Breast epithelium (tissue), 4 donors: ENCODE results near the gene VGLL1. TPM values are rescaled to one million over a fixed set of nuclear protein-coding genes. Genes with fewer than 3 reads are reported as not detected.
A peak's percentile ranks its signal among the peaks of the same experiment; 100 is the strongest.

Experiments used
- DNase-seq, 2 donors: peaks; one replicate each; pipeline ENCODE4 v3.0.0-alpha.2; 2019; ENCODE audit warnings: low spot score in 2 of 2
- H3K27ac ChIP-seq, 2 donors: fragments of 200-600 bp; sonication (generic) in 1 of 2; one replicate each; pipeline ENCODE4 v1.5.1; 2016 to 2019; ENCODE audit warnings: mild to moderate bottlenecking in 1 of 2
- H3K27me3 ChIP-seq, 2 donors: fragments of 200-600 bp; sonication (generic) in 1 of 2; one replicate each; pipeline versions ENCODE4 v1.5.1 to v1.6.0; 2017 to 2019; ENCODE audit warnings: control low read depth in 1 of 2, mild to moderate bottlenecking in 1 of 2
- H3K36me3 ChIP-seq: fragments of 200-600 bp; one replicate; pipeline ENCODE4 v1.5.1; 2019
- H3K4me1 ChIP-seq, 2 donors: fragments of 200-600 bp; sonication (generic); one replicate each; pipeline ENCODE4 v1.5.1; 2016 to 2019; ENCODE audit warnings: control low read depth in 1 of 2
- H3K4me3 ChIP-seq, 3 donors: fragments of 200-600 bp; sonication (generic); 1 replicate in 2 of 3; 2 replicates in 1 of 3; pipeline ENCODE4 v1.5.1; 2016 to 2019; ENCODE audit warnings: mild to moderate bottlenecking in 3 of 3, moderate library complexity in 2 of 3
- H3K9me3 ChIP-seq, 2 donors: fragments of 200-600 bp; sonication (generic) in 1 of 2; one replicate each; pipeline ENCODE4 v1.5.1; 2016 to 2019; ENCODE audit warnings: control low read depth in 1 of 2
- POLR2A ChIP-seq: fragments of 450-650 bp; IDR thresholded peaks from one replicate; pipeline ENCODE4 v1.6.1; 2016; ENCODE audit warnings: antibody characterized with exemption, mild to moderate bottlenecking, moderate library complexity
- POLR2AphosphoS5 ChIP-seq, 3 donors: sonication (generic); formaldehyde crosslinking; IDR thresholded peaks; one replicate each; pipeline ENCODE4 v1.6.1; 2017; ENCODE audit warnings: antibody characterized with exemption in 3 of 3
- intact Hi-C: fragments of 100-400 bp; cut with DNase I; formaldehyde crosslinking; loops from one replicate; pipeline ENCODE4 v1.15.1; 2023; ENCODE audit warnings: low total_unique reads
- total RNA-seq, 3 donors: library from RNA; depleted of rRNA; stranded (reverse); fragments of >200 nt; gene quantifications; one replicate each; pipeline ENCODE4 v1.1.0, GENCODE V29; 2016
- TF ChIP-seq, protein P1 (sequence below), 3 donors: fragments of 450-650 bp; IDR thresholded peaks; one replicate each; pipeline ENCODE4 v1.5.1; 2016 to 2017; ENCODE audit warnings: antibody characterized with exemption in 3 of 3, mild to moderate bottlenecking in 3 of 3, moderate library complexity in 3 of 3

Gene VGLL1
- total RNA-seq, 3 donors from 2014 or later: 2.5 to 3.9 TPM; not detected in 1

DNA sequence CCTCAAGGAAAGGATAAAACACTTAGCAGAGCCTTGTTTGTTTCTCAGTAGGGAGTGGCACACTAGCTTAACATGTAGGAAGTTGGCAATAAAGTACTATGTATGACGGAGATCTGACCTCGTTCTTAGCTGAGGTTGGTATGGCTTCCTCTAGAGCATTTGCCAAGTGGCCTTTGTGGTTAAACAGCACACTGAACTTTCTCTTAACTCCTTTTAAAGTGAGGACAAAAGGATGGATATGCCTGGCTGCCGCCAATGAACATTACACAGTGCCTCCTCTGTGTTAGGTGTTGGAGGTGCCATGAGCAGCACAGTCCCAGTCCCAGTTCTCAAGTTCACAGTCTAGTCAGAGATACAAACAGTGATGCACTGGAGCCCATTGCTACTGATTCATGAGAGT, 54.4 kb downstream of the VGLL1 start:
- H3K4me3 ChIP-seq: no peak overlapping the region
- TF ChIP-seq, protein P1, sequence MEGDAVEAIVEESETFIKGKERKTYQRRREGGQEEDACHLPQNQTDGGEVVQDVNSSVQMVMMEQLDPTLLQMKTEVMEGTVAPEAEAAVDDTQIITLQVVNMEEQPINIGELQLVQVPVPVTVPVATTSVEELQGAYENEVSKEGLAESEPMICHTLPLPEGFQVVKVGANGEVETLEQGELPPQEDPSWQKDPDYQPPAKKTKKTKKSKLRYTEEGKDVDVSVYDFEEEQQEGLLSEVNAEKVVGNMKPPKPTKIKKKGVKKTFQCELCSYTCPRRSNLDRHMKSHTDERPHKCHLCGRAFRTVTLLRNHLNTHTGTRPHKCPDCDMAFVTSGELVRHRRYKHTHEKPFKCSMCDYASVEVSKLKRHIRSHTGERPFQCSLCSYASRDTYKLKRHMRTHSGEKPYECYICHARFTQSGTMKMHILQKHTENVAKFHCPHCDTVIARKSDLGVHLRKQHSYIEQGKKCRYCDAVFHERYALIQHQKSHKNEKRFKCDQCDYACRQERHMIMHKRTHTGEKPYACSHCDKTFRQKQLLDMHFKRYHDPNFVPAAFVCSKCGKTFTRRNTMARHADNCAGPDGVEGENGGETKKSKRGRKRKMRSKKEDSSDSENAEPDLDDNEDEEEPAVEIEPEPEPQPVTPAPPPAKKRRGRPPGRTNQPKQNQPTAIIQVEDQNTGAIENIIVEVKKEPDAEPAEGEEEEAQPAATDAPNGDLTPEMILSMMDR (IDR thresholded peaks at IDR 0.05): no peak
- TF ChIP-seq POLR2AphosphoS5 (IDR thresholded peaks at IDR 0.05): no peak
- peak in 1 of 2 donors; percentile 50 for DNase-seq
- H3K36me3 ChIP-seq: no peaks in the 10 kb centered on the region
- H3K27me3 ChIP-seq: peaks cover 0 to 24% of the 10 kb centered on the region in 2 donors
- peak overlapping the region; percentile 38 to 52 for H3K27ac ChIP-seq
- no peaks in the 10 kb centered on the region for H3K4me1 ChIP-seq
- intact Hi-C loops: no loop called here
- no peaks in the 10 kb centered on the region for H3K9me3 ChIP-seq

- no peaks in the 10 kb centered on the region for H3K9me3 ChIP-seq
- no peak overlapping the region for H3K27ac ChIP-seq
- peaks cover 0 to 19% of the 10 kb centered on the region in 2 donors for H3K27me3 ChIP-seq
- no peak for DNase-seq
- no peak overlapping the region for H3K4me3 ChIP-seq
- intact Hi-C loops: no loop called here
- no peaks in the 10 kb centered on the region for H3K4me1 ChIP-seq
- TF ChIP-seq POLR2A (no peak), POLR2AphosphoS5 (IDR thresholded peaks at IDR 0.05) (no peak)
- no peaks in the 10 kb centered on the region for H3K36me3 ChIP-seq
Observed at GRCh38 chrX:136587532-136587931, 55.5 kb downstream of the VGLL1 start.

GRCh38 chrX:136588036-136588435, 56.0 kb downstream of the VGLL1 start:
- H3K4me1 ChIP-seq: no peaks in the 10 kb centered on the region
- no peaks in the 10 kb centered on the region for H3K36me3 ChIP-seq
- intact Hi-C loops: no loop called here
- H3K9me3 ChIP-seq: no peaks in the 10 kb centered on the region
- DNase-seq: no peak
- no peak overlapping the region for H3K4me3 ChIP-seq
- TF ChIP-seq, protein P1 (IDR thresholded peaks at IDR 0.05): no peak
- TF ChIP-seq POLR2A (no peak), POLR2AphosphoS5 (IDR thresholded peaks at IDR 0.05) (no peak)
- no peak overlapping the region for H3K27ac ChIP-seq
- H3K27me3 ChIP-seq: peaks cover 0 to 19% of the 10 kb centered on the region in 2 donors

GRCh38 chrX:136589966-136590365, 58.0 kb downstream of the VGLL1 start:
- H3K4me1 ChIP-seq: no peaks in the 10 kb centered on the region
- no peak for DNase-seq
- intact Hi-C loops: no loop called here
- no peak overlapping the region for H3K27ac ChIP-seq
- no peaks in the 10 kb centered on the region for H3K9me3 ChIP-seq
- TF ChIP-seq, protein P1 (IDR thresholded peaks at IDR 0.05): no peak
- TF ChIP-seq POLR2A (no peak), POLR2AphosphoS5 (IDR thresholded peaks at IDR 0.05) (no peak)
- no peak overlapping the region for H3K4me3 ChIP-seq
- peaks cover 0 to 4% of the 10 kb centered on the region in 2 donors for H3K27me3 ChIP-seq
- no peaks in the 10 kb centered on the region for H3K36me3 ChIP-seq

GRCh38 chrX:136597356-136597755, 65.3 kb downstream of the VGLL1 start:
- TF ChIP-seq, protein P1 (IDR thresholded peaks at IDR 0.05): no peak
- TF ChIP-seq POLR2A (no peak), POLR2AphosphoS5 (IDR thresholded peaks at IDR 0.05) (no peak)

DNA sequence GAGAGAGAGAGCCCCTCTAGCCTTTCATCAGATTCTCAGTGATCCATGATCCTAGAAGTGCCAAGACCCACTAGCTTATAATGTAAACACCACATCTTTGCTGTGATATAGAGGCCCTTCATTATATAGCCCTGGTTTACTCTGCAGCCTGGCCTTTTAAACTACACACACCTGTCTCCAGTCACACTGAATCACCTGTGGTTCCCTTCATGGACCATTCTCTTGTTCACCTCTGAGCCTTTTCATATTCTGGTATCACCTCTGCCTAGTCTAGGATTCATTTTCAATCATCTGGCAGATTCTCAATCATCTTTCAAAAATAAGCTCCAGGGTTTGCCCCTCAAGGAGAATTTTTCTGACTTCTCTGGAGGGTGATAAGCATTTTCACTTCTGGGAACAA, 65.9 kb downstream of the VGLL1 start:
- DNase-seq: no peak
- intact Hi-C loops: no loop called here
- Histone ChIP-seq H3K27me3 (peaks cover 0 to 12% of the 10 kb centered on the region in 2 donors), H3K4me1 (no peaks in the 10 kb centered on the region), H3K27ac (no peak overlapping the region), H3K36me3 (no peaks in the 10 kb centered on the region), H3K9me3 (no peaks in the 10 kb centered on the region), H3K4me3 (no peak overlapping the region)
- TF ChIP-seq, protein P1 (IDR thresholded peaks at IDR 0.05): no peak
- TF ChIP-seq POLR2A: no peak
- no peak for TF ChIP-seq POLR2AphosphoS5 (IDR thresholded peaks at IDR 0.05)

More at GRCh38 chrX:136597356-136597755, 65.3 kb downstream of the VGLL1 start:
- intact Hi-C loops: no loop called here
- no peak for DNase-seq
- peaks cover 0 to 12% of the 10 kb centered on the region in 2 donors for H3K27me3 ChIP-seq
- H3K27ac ChIP-seq: no peak overlapping the region
- no peaks in the 10 kb centered on the region for H3K9me3 ChIP-seq
- no peak overlapping the region for H3K4me3 ChIP-seq
- no peaks in the 10 kb centered on the region for H3K36me3 ChIP-seq
- H3K4me1 ChIP-seq: no peaks in the 10 kb centered on the region
